Trophoblast cell (in vitro differentiated cells and primary cell): ENCODE data around the gene USP5.

ENCODE experiments used
- DNase-seq, 2 donors: peaks; one replicate each; pipeline ENCODE4 v3.0.0-alpha.2; 2016
- H2AFZ ChIP-seq: 2 replicates; pipeline ENCODE4 v1.6.1; 2013; ENCODE audit warnings: low read length, moderate library complexity, mild to moderate bottlenecking; ENCODE audit not compliant: insufficient read depth, poor library complexity
- H2AK5ac ChIP-seq: 2 replicates; pipeline ENCODE4 v1.6.1; 2013; ENCODE audit warnings: mild to moderate bottlenecking, low read length
- H2BK120ac ChIP-seq: 2 replicates; pipeline ENCODE4 v1.6.1; 2013; ENCODE audit warnings: low read length, mild to moderate bottlenecking, moderate library complexity; ENCODE audit not compliant: insufficient read depth, poor library complexity
- H2BK12ac ChIP-seq: 2 replicates; pipeline ENCODE4 v1.6.1; 2013; ENCODE audit warnings: mild to moderate bottlenecking, low read length, moderate library complexity
- H2BK5ac ChIP-seq: 2 replicates; pipeline ENCODE4 v1.6.1; 2013; ENCODE audit warnings: low read length, low read depth, moderate library complexity, mild to moderate bottlenecking; ENCODE audit not compliant: poor library complexity
- H3K14ac ChIP-seq: 2 replicates; pipeline ENCODE4 v1.6.1; 2013; ENCODE audit warnings: mild to moderate bottlenecking, low read length
- H3K18ac ChIP-seq: 2 replicates; pipeline ENCODE4 v1.6.1; 2013; ENCODE audit warnings: mild to moderate bottlenecking, low read length
- H3K23ac ChIP-seq: 2 replicates; pipeline ENCODE4 v1.6.1; 2013; ENCODE audit warnings: low read length
- H3K27ac ChIP-seq: 2 replicates; pipeline ENCODE4 v1.5.1; 2013; ENCODE audit warnings: low read depth, mild to moderate bottlenecking, inconsistent platforms, low read length, moderate library complexity
- H3K27me3 ChIP-seq: 2 replicates; pipeline ENCODE4 v1.6.1; 2013; ENCODE audit warnings: inconsistent platforms, mild to moderate bottlenecking, low read length, moderate library complexity; ENCODE audit not compliant: insufficient read depth
- H3K36me3 ChIP-seq, 2 experiments: 1 replicate in 1 of 2; 2 replicates in 1 of 2; pipeline ENCODE4 v1.6.1; 2013; ENCODE audit warnings: low read length in 2 of 2, mild to moderate bottlenecking in 2 of 2, moderate library complexity in 1 of 2; ENCODE audit not compliant: insufficient read depth in 2 of 2, control insufficient read depth in 1 of 2
- H3K4ac ChIP-seq: 2 replicates; pipeline ENCODE4 v1.6.1; 2013; ENCODE audit warnings: low read depth, mild to moderate bottlenecking, low read length, moderate library complexity
- H3K4me1 ChIP-seq, 2 experiments: 1 replicate in 1 of 2; 2 replicates in 1 of 2; pipeline ENCODE4 v1.6.1; 2013; ENCODE audit warnings: low read length in 2 of 2, mild to moderate bottlenecking in 2 of 2, moderate library complexity in 1 of 2; ENCODE audit not compliant: insufficient read depth in 2 of 2, control insufficient read depth in 1 of 2
- H3K4me2 ChIP-seq: 2 replicates; pipeline ENCODE4 v1.6.1; 2013; ENCODE audit warnings: inconsistent platforms, mild to moderate bottlenecking, low read length, moderate library complexity
- H3K4me3 ChIP-seq: 2 replicates; pipeline ENCODE4 v1.5.1; 2013; ENCODE audit warnings: mild to moderate bottlenecking, low read depth, low read length, inconsistent platforms
- H3K79me1 ChIP-seq: one replicate; pipeline ENCODE4 v1.6.1; 2013; ENCODE audit warnings: low read length
- H3K79me2 ChIP-seq: 2 replicates; pipeline ENCODE4 v1.6.1; 2013; ENCODE audit warnings: low read length, mild to moderate bottlenecking; ENCODE audit not compliant: control insufficient read depth, insufficient read depth, poor library complexity
- H3K9ac ChIP-seq: 2 replicates; pipeline ENCODE4 v1.6.1; 2013; ENCODE audit warnings: mild to moderate bottlenecking, low read length
- H3K9me3 ChIP-seq: 2 replicates; pipeline ENCODE4 v1.6.1; 2013; ENCODE audit warnings: low read depth, mild to moderate bottlenecking, control low read depth, inconsistent platforms, low read length; ENCODE audit not compliant: insufficient read depth
- H4K12ac ChIP-seq: 2 replicates; pipeline ENCODE4 v1.6.1; 2013; ENCODE audit warnings: low read depth, mild to moderate bottlenecking, low read length, moderate library complexity
- H4K8ac ChIP-seq: 2 replicates; pipeline ENCODE4 v1.6.1; 2013; ENCODE audit warnings: low read depth, mild to moderate bottlenecking, low read length, moderate library complexity
- H4K91ac ChIP-seq: one replicate; pipeline ENCODE4 v1.6.1; 2013; ENCODE audit warnings: low read depth, mild to moderate bottlenecking, low read length, moderate library complexity
- WGBS: extraction: QIAGEN DNeasy Blood & Tissue Kit; methylation state at CpG from one replicate; pipeline ENCODE4 v1.1.7; 2013; ENCODE audit warnings: missing lambda C conversion rate; ENCODE audit not compliant: insufficient read length, insufficient coverage; ENCODE audit errors: extremely low coverage; 5-methylcytosine and 5-hydroxymethylcytosine counted together

The USP5 gene

DNA sequence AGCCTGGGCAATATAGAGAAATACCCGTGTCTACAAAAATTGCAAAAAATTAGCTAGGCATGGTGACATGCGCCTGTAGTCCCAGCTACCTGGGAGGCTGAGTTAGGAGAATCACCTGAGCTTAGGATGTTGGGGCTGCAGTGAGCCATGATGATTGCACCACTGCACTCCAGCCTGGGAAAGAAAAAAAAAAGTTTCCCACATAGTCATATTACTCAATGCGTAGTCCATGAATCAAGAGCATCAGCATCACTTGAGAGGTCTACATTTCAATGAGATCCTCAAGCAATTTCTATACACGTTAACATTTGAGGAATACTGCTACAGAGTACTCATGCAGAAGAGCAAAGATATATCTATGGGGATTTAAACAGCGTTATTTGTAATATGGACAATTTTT lies 47.5 kb downstream of the USP5 start:
- Histone ChIP-seq H3K9ac (no peak overlapping the region), H3K18ac (no peak overlapping the region), H2AFZ (no peak overlapping the region), H3K36me3 (no peaks in the 10 kb centered on the region), H3K4me3 (no peak overlapping the region), H2AK5ac (no peak overlapping the region), H3K27ac (no peak overlapping the region), H3K9me3 (no peaks in the 10 kb centered on the region), H3K79me1 (peaks cover 3% of the 10 kb centered on the region), H3K79me2 (no peaks in the 10 kb centered on the region), H3K4me2 (no peak overlapping the region), H2BK5ac (no peak overlapping the region), H2BK120ac (no peak overlapping the region), H4K12ac (no peak overlapping the region), H3K23ac (no peak overlapping the region), H2BK12ac (no peak overlapping the region), H3K4me1 (no peaks in the 10 kb centered on the region), H3K14ac (no peak overlapping the region), H4K8ac (no peak overlapping the region), H4K91ac (no peak overlapping the region), H3K4ac (no peak overlapping the region), H3K27me3 (no peaks in the 10 kb centered on the region)
- WGBS: no CpG with 5 or more reads among the region's 5 CpGs
- peak in 1 of 2 donors; percentile 37 for DNase-seq

- no peak overlapping the region for H2BK5ac ChIP-seq
- DNase-seq: peak in 1 of 2 donors; percentile 20
- no peak overlapping the region for H4K12ac ChIP-seq
- H3K79me1 ChIP-seq: peaks cover 6% of the 10 kb centered on the region
- H2AFZ ChIP-seq: no peak overlapping the region
- no CpG with 5 or more reads among the region's 10 CpGs for WGBS
- peaks cover under 1 to 2% of the 10 kb centered on the region in 2 experiments for H3K4me1 ChIP-seq
- H4K91ac ChIP-seq: no peak overlapping the region
- peaks cover 3% of the 10 kb centered on the region for H3K79me2 ChIP-seq
- no peaks in the 10 kb centered on the region for H3K36me3 ChIP-seq
- H4K8ac ChIP-seq: no peak overlapping the region
- H3K27ac ChIP-seq: no peak overlapping the region
- H3K18ac ChIP-seq: no peak overlapping the region
- no peak overlapping the region for H3K23ac ChIP-seq
- H3K4me3 ChIP-seq: no peak overlapping the region
- H2BK120ac ChIP-seq: no peak overlapping the region
- H3K9ac ChIP-seq: no peak overlapping the region
- no peak overlapping the region for H2BK12ac ChIP-seq
- H3K4ac ChIP-seq: no peak overlapping the region
- H3K9me3 ChIP-seq: no peaks in the 10 kb centered on the region
- no peak overlapping the region for H2AK5ac ChIP-seq
- H3K27me3 ChIP-seq: no peaks in the 10 kb centered on the region
- H3K14ac ChIP-seq: no peak overlapping the region
- H3K4me2 ChIP-seq: no peak overlapping the region
Measured at GRCh38 chr12:6899837-6900519, 48.0 kb downstream of the USP5 start.

DNA sequence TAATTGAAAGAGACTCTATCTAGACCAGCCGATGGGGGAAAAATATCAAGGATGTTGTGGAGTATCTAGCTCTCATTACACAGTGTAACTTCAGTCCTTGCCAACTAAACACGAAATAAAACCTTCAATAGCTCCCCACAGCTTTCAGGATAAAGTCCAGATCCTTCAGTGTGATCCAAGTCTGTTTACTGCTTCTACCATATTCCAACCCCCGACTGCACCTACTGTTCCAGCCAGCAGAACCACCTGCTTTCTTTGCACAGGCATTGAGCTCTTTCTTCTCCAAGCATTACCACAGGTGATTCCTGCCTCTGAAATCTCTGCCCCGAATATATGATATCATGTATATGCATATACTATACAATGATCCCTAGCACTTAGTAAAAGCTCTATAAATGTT lies 50.5 kb downstream of the USP5 start:
- Histone ChIP-seq H3K9ac (no peak overlapping the region), H4K91ac (no peak overlapping the region), H4K12ac (no peak overlapping the region), H3K4me3 (no peak overlapping the region), H3K79me1 (peaks cover 8% of the 10 kb centered on the region), H2AK5ac (no peak overlapping the region), H2BK5ac (no peak overlapping the region), H3K36me3 (no peaks in the 10 kb centered on the region), H3K14ac (no peak overlapping the region), H2BK120ac (no peak overlapping the region), H3K79me2 (peaks cover 3% of the 10 kb centered on the region), H3K4me2 (no peak overlapping the region), H3K4ac (no peak overlapping the region), H3K23ac (no peak overlapping the region), H4K8ac (no peak overlapping the region), H3K9me3 (no peaks in the 10 kb centered on the region), H2AFZ (no peak overlapping the region), H3K4me1 (peaks cover 4 to 6% of the 10 kb centered on the region in 2 experiments), H2BK12ac (no peak overlapping the region), H3K27ac (no peak overlapping the region), H3K27me3 (no peaks in the 10 kb centered on the region), H3K18ac (no peak overlapping the region)
- DNase-seq: no peak
- WGBS: no CpG with 5 or more reads among the region's 4 CpGs

GRCh38 chr12:6903722-6904121 lies 51.8 kb downstream of the USP5 start:
- no CpG with 5 or more reads among the region's 1 CpG for WGBS
- no peak overlapping the region for H3K4ac ChIP-seq
- H4K12ac ChIP-seq: no peak overlapping the region
- H3K9me3 ChIP-seq: no peaks in the 10 kb centered on the region
- H3K36me3 ChIP-seq: no peaks in the 10 kb centered on the region
- H2BK120ac ChIP-seq: no peak overlapping the region
- H3K23ac ChIP-seq: no peak overlapping the region
- H3K4me2 ChIP-seq: no peak overlapping the region
- no peak overlapping the region for H3K4me3 ChIP-seq
- no peak overlapping the region for H3K27ac ChIP-seq
- H2BK12ac ChIP-seq: no peak overlapping the region
- DNase-seq: no peak
- no peak overlapping the region for H3K18ac ChIP-seq
- H4K8ac ChIP-seq: no peak overlapping the region
- no peak overlapping the region for H4K91ac ChIP-seq
- H3K79me1 ChIP-seq: peaks cover 8% of the 10 kb centered on the region
- H2AK5ac ChIP-seq: no peak overlapping the region
- H3K79me2 ChIP-seq: peaks cover 3% of the 10 kb centered on the region
- H2AFZ ChIP-seq: no peak overlapping the region
- H2BK5ac ChIP-seq: no peak overlapping the region
- H3K27me3 ChIP-seq: no peaks in the 10 kb centered on the region
- no peak overlapping the region for H3K14ac ChIP-seq
- H3K9ac ChIP-seq: no peak overlapping the region
- peaks cover 4 to 6% of the 10 kb centered on the region in 2 experiments for H3K4me1 ChIP-seq
